HG03280 (cell line): ENCODE data around the gene MEGF8.

ENCODE experiments used
- ATAC-seq: cut with Tn5 transposase; IDR thresholded peaks from one replicate; pipeline ENCODE4 v1.9.1; 2021; ENCODE audit warnings: mild to moderate bottlenecking, moderate library complexity; ENCODE audit not compliant: unreplicated experiment

Gene MEGF8

DNA sequence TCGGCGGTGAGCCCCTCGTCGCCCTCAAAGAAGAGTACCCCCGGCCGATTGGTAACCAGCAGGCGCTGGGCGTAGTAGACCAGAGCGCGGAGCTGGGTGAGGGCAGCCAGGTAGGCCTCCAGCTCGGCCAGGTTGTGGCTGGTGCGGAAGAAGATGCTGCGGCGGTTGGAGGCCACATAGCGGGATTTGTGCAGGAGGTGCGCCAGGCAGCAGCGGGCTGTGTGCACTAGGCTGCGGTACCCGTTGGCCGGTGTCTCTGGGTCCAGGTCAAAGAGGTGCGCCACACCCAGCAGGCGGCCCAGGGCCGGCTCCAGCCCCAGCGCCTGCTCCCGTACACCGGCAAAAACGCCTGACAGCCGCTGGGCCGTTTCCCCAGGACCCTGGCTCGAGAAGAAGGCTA lies 84.9 kb downstream of the MEGF8 start:
- no peak for ATAC-seq

DNA sequence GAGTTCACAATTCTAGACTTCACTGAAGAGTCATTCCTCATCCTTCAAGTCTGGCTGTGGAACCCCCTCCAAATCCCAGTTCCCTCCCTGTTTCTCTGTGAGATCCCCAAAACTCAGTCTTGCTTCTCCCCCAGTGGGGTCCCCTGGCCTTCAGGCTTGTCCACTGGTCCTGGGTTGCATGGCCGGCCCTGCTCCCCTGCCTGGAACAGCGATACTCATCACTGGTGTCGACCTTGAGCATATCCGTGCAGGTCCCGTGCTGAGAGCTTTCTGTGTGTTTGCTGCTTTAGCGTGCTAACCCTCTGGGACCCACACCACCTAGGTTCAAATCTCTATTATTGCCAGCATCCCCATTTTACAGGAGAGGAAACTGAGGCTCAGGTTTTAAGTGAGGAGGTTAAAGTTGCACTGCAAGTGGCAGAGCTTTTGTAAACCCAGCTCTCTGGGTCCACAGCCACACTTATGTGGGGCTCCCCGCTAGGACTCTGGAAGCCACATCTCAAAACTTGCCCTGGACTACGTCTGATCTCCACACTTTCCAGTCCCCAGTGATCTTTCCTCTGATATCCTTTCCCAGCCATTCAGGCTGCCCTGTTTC lies 86.2 kb downstream of the MEGF8 start:
- ATAC-seq: no peak

DNA sequence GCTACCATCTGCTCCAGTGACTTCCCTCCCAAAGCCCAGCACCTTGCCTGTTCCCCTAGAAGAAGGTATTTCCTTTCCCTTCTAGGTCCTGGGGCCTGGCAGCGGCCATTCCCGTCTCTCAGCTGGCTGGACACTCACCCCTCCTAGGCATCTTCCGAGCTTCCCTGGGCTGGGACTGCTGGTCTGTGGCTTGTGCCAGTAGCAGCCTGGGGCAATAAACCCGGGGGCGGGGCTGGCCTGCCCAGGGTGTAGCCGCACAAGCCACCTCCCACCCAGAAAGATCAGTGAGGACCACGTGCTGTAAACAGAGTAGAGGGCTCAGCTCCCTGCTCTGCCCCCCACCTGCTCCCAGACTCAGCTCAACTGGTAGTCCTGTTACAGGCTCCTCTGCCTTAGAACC lies 86.8 kb downstream of the MEGF8 start:
- no peak for ATAC-seq

DNA sequence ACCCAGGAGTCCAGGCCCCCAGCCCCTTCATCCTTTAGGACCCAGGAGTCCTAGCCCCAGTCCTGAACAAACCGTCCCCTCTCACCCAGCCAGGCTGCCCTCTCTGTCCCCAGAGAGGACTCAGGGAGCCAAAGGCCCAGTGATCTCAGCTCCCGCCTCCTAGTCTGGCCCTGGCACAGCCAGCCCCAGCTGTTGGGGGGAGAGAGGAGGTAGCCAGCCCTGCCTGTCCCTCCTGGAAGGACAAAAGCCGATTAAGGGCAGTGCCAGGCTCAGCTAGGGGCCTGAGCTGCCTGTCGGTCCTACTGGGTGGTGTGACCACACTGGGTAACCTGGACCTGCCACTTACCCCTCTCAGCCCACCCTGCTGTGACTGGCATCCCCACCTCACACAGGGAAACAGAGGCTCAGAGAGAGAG lies 87.2 kb downstream of the MEGF8 start:
- ATAC-seq: no peak

- no peak for ATAC-seq
Observed at GRCh38 chr19:42419309-42419708, 93.9 kb downstream of the MEGF8 start.

DNA sequence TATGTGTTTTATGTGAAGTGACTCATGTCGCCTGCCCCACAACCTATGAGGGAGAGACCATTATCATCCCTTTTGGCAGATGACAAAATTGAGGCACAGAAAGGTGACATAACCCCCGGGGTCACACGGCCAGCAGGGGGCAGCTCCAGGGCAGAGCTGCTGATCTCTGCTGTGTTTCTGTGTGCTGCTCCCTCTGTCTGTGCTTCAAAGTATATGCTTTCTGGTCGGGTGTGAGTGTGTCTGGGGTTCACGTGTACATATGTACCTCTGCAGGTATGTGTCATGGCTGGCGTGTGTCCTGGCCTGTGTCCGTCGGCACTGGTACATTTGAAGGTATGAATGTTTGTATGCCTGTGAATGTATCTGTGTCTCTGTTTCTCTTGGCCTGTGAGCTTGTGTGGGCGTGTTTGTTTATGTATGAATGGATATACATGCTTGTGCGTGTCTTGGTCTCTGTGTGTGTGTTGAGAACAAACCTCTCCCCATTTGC lies 94.7 kb downstream of the MEGF8 start:
- no peak for ATAC-seq

DNA sequence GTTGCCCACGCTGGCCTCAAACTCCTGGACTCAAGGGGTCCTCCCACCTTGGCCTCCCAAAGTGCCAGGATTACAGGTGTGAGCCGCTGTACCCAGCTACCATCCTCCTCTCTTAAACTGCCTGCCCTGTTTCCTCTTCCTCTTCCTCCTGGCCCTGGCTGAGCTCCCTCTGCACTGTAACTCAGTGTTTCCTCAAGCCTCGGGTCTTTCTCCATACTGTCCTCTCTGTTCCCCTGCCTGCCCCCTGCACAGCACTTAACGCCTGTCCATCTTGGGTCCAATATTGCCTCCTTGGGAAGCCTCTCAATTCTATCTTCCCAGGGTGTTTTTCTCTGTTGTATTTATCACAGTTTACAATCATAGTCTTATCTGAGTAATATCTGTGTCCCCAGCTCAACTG lies 95.7 kb downstream of the MEGF8 start:
- no peak for ATAC-seq

- no peak for ATAC-seq
Observed at GRCh38 chr19:42421591-42422031, 96.2 kb downstream of the MEGF8 start.

DNA sequence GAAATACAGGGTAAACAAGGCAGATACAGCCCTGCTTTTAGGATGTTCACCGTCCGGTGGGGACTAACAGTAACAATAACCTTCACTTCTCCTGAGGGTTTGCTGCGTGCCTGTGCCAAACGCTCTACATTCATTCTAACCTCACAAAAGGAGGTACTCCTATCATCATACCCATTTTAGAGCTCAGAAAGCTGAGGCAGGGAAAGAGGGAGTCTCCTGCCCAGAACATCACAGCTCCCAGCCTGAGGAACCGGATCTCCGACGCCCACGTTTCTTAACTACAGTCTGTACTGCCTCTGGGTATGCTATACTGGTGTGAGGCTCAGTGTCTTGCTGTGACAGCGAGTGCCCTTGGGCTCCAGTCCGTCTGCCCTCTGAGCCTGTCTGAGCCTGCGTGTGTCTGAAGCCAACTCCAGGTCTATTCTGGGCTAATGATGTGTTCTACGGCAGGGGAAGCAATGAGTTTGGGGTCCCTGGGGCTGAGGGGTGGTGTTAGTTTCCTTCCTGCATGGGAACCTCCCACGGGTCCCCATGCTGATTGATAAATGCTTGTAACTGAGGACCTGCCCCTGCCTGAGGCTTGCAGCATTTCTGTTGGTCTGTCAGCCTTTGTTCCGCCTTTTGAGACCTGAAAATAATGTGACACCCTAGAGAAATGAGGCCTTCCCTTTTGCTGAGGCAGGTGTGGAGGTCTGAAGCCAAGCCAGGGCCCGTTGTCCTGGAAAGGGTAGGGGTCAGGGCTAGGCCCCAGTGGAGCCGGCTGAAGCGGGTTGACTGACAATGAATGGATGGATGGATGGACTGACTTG lies 96.9 kb downstream of the MEGF8 start:
- ATAC-seq: no peak

DNA sequence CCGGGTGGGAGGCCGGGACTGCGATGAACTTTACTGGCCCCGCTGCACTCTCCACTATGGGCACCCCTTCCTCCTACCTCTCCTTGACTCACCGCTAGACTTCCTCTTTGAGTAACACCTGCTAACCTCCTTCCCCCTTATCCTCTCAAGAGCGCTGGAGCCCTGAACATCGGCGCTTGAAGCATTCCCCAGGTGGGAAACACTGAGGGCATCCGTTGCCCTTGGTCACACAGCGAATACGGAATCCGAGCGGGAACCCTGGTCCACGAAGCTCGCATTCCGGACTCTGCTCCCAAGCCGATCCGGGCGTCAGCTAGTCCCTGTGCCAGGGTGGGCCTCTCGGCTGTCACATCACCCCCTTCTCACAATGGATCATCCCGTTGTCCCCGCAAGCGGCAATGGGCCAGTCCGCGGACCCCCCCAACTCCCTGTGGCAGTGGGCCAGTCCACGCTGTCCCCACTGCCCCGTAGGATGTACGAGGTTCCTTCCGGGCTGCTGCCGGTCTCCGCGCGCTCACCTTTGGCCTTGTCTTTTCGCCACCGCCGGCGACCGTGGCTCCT lies 97.5 kb downstream of the MEGF8 start:
- peak; percentile 17 for ATAC-seq

GRCh38 chr19:42423462-42424344 lies 98.3 kb downstream of the MEGF8 start:
- peak; percentile 86 for ATAC-seq

DNA sequence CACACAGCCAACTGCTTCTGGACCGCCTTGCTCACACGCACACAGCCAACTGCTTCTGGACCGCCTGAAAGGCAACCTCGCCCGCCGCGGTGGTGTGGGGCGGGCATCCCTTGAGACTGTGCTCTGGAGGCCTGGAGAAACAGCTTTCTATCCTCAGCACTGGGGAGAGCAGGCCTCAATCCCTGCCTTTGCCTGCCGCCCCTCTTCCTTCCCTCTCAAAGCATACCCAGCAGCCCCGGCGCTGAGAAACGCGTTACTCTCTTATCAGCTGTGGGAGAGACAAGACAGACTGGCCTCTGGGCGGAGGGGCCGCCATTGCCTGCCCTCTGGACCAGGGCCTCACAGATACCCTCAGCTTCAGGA lies 98.9 kb downstream of the MEGF8 start:
- no peak for ATAC-seq

GRCh38 chr19:42424712-42425131 lies 99.3 kb downstream of the MEGF8 start:
- no peak for ATAC-seq

DNA sequence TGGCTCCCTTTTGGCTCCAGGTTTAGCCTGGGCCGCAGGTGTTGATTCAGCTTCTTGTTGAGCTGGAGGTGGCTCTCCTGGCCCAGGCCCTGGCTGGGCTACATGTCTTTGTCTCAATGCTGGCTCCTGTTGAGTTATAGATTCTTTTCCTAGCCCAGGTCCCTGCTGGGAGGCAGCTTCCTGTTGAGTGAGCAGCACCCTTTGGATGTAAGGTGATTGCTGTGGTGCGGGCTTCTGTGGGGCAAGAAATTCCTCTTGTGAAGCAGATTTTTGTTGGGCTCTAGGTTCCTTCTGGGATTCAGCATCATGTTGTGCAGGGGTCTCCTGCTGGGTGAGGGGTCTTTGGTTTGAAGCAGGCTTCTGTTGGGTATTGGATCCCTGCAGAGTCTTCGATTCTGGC lies 101.2 kb downstream of the MEGF8 start:
- no peak for ATAC-seq

- ATAC-seq: no peak
Observed at GRCh38 chr19:42427313-42427712, 101.9 kb downstream of the MEGF8 start, which contains the start of gene LIPE. Gene LIPE (minus strand): TSS chr19:42427388. CDS start chr19:42427149, 239 bp downstream.
